HG02642 (cell line): Measurements from ENCODE around the gene NXPH1.

Source experiments
- ATAC-seq: cut with Tn5 transposase; IDR thresholded peaks from one replicate; pipeline ENCODE4 v1.9.1; 2021; ENCODE audit warnings: mild to moderate bottlenecking; ENCODE audit not compliant: unreplicated experiment, poor library complexity

The NXPH1 gene

DNA sequence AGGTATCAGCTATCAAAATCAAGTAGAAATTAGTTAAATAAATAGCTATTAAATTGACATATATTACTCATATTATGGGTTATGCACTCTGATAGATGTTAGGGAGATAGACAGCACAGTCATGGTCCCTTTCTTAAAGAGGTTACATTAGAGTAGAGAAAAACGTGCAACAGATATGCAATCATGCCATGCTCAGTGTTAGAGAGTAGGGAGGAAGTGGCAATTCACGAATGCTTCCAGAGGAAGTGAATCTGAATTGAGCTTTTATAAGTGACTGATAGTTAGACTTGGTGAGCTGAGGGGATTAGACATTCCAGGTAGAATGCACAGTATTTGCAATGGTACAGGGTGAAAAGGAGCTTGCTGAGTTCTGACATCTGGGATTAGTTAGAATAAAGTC is 349.8 kb downstream of the NXPH1 start:
- ATAC-seq: no peak

DNA sequence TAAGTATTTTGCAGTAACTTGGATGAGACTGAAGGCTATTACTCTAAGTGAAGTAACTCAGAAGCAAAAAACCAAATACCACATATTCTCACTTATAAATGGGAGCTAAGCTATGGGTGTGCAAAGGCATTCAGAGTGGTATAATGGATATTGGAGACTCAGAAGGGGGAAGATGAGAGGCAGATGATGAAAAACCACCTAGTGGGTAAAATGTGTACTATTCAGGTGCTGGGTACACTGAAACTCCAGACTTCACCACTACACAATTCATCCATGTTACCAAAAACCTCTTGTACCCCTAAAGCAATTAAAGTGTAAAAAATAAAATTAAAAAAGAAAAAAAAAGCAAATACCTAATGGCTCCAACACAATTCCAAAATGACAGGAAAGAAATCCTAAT is 351.7 kb downstream of the NXPH1 start:
- ATAC-seq: no peak

- ATAC-seq: no peak
These were observed 367.6 kb downstream of the NXPH1 start for GRCh38 chr7:8800986-8801385.
